Endothelial cell of umbilical vein (primary cell): ENCODE results near the gene ELAC2. TPM values are rescaled to one million over a fixed set of nuclear protein-coding genes. Genes with fewer than 3 reads are reported as not detected.

ENCODE experiments used
- BruUV-seq: library from RNA; stranded (reverse); fragments of 400-500 nt; replicated peaks from 2 replicates; lab custom pipeline; 2021; lab: Mats Ljungman, UMichigan
- CTCF ChIA-PET: fragments of 300-600, 350-600 bp; sonication (Branson Sonifier 250); formaldehyde crosslinking; loops from one replicate; lab custom pipeline; 2021; ENCODE audit warnings: antibody characterized with exemption, inconsistent platforms; lab: Charles Lee
- POLR2A ChIA-PET: fragments of 300-600, 350-600 bp; sonication (Branson Sonifier 250); formaldehyde crosslinking; loops from one replicate; lab custom pipeline; 2021; ENCODE audit warnings: antibody characterized with exemption, inconsistent platforms; lab: Charles Lee
- DNase-seq: peaks from one replicate; pipeline ENCODE4 v3.0.0-alpha.2; 2011; ENCODE audit warnings: low read depth, low spot score
- FAIRE-seq: peaks from 2 replicates; lab custom pipeline; 2011; peaks lifted over from hg19 to GRCh38; lab: Jason Lieb, UNC
- H2AFZ ChIP-seq: 2 replicates; pipeline ENCODE4 v1.6.0; 2012; ENCODE audit warnings: low read depth, low read length, control low read depth, inconsistent platforms
- H3K27ac ChIP-seq: 2 replicates; pipeline ENCODE4 v1.5.1; 2011; ENCODE audit warnings: low read depth, mild to moderate bottlenecking, control low read depth, low read length, moderate library complexity; ENCODE audit not compliant: insufficient read depth
- H3K27me3 ChIP-seq, 2 experiments: 2 replicates each; pipeline versions ENCODE4 v1.6.0 to v1.6.1; 2011; ENCODE audit warnings: low read length in 2 of 2, mixed read lengths in 1 of 2; ENCODE audit not compliant: control insufficient read depth in 2 of 2, insufficient read depth in 2 of 2
- H3K36me3 ChIP-seq, 2 experiments: 2 replicates in 1 of 2; 3 replicates in 1 of 2; pipeline ENCODE4 v1.5.1; 2011; ENCODE audit warnings: low read length in 2 of 2, mild to moderate bottlenecking in 1 of 2, moderate library complexity in 1 of 2; ENCODE audit not compliant: control insufficient read depth in 2 of 2, insufficient read depth in 2 of 2; ENCODE audit errors: extremely low read depth in 1 of 2
- H3K4me1 ChIP-seq: 3 replicates; pipeline ENCODE4 v1.5.1; 2011; ENCODE audit warnings: mild to moderate bottlenecking, low read length; ENCODE audit not compliant: control insufficient read depth, insufficient read depth; ENCODE audit errors: extremely low read depth
- H3K4me2 ChIP-seq: 2 replicates; pipeline ENCODE4 v1.6.1; 2011; ENCODE audit warnings: low read length, control low read depth, mixed read lengths; ENCODE audit not compliant: insufficient read depth
- H3K4me3 ChIP-seq, 3 experiments: fragments of 200-600 bp in 1 of 3; sonication (generic), shearing (Covaris generic) in 1 of 3; replicated peaks in 1 of 3; 2 replicates each; pipeline ENCODE4 v1.5.1; 2011 to 2016; ENCODE audit warnings: control low read depth in 3 of 3, low read length in 3 of 3, mild to moderate bottlenecking in 2 of 3, inconsistent platforms in 1 of 3, low read depth in 1 of 3, moderate library complexity in 1 of 3; ENCODE audit not compliant: insufficient read depth in 1 of 3
- H3K79me2 ChIP-seq: 2 replicates; pipeline ENCODE4 v1.6.0; 2012; ENCODE audit warnings: low read length, inconsistent platforms; ENCODE audit not compliant: control insufficient read depth, insufficient read depth
- H3K9ac ChIP-seq: replicated peaks from 2 replicates; pipeline ENCODE3; 2011; ENCODE audit warnings: low read length, control low read depth; ENCODE audit not compliant: insufficient read depth; ENCODE audit errors: extremely low read depth
- H3K9me1 ChIP-seq: replicated peaks from 3 replicates; pipeline ENCODE4 v1.6.0; 2011; ENCODE audit warnings: mild to moderate bottlenecking, low read length; ENCODE audit not compliant: control insufficient read depth, insufficient read depth; ENCODE audit errors: extremely low read depth
- H3K9me3 ChIP-seq: replicated peaks from 2 replicates; pipeline ENCODE4 v1.5.1; 2012; ENCODE audit warnings: low read length, inconsistent platforms; ENCODE audit not compliant: control insufficient read depth, insufficient read depth
- H4K20me1 ChIP-seq: replicated peaks from 2 replicates; pipeline ENCODE3; 2011; ENCODE audit warnings: mild to moderate bottlenecking, low read length; ENCODE audit not compliant: control insufficient read depth, insufficient read depth; ENCODE audit errors: extremely low read depth
- EZH2 ChIP-seq: IDR thresholded peaks from 2 replicates; pipeline ENCODE4 v1.6.1; 2012; ENCODE audit warnings: borderline replicate concordance, low read depth, mild to moderate bottlenecking, moderate library complexity, low read length, inconsistent platforms; ENCODE audit not compliant: severe bottlenecking
- JUN ChIP-seq: IDR thresholded peaks from 2 replicates; pipeline ENCODE4 v1.6.1; 2011; ENCODE audit warnings: borderline replicate concordance, low read depth; ENCODE audit not compliant: insufficient read length, insufficient read depth
- POLR2A ChIP-seq: IDR thresholded peaks from 2 replicates; pipeline ENCODE4 v1.6.1; 2012; ENCODE audit warnings: low read depth, mild to moderate bottlenecking, control low read depth, low read length
- POLR2AphosphoS5 ChIP-seq: IDR thresholded peaks from 2 replicates; pipeline ENCODE4 v1.6.1; 2012; ENCODE audit warnings: low read depth, mild to moderate bottlenecking, control low read depth, low read length, moderate library complexity; ENCODE audit not compliant: insufficient read depth
- dilution Hi-C: fragments of 300-500 bp; cut with MboI; formaldehyde crosslinking; loops from one replicate; pipeline ENCODE4 v1.15.0; 2019; ENCODE audit warnings: low sequenced_read_pairs; ENCODE audit not compliant: extremely low pct_ligation_motif_present
- intact Hi-C: fragments of 100-400 bp; cut with micrococcal nuclease; formaldehyde crosslinking; loops from one replicate; pipeline ENCODE4 v1.10.0; 2022
- polyA plus RNA-seq, 4 experiments: library from polyadenylated mRNA; depleted of rRNA in 3 of 4; stranded (reverse) in 3 of 4; unstranded in 1 of 4; fragments of >200 nt; gene quantifications; 2 replicates each; pipeline versions ENCODE4 v1.2.1 to v1.2.3, GENCODE V29; 2011 to 2012; ENCODE audit warnings: missing spikeins in 1 of 4
- total RNA-seq: library from RNA; stranded (reverse); gene quantifications from 2 replicates; pipeline ENCODE4 v1.2.3, GENCODE V29; 2021
- TF ChIP-seq, protein P1 (sequence below): IDR thresholded peaks from 2 replicates; pipeline ENCODE4 v1.6.1; 2011; ENCODE audit not compliant: insufficient read depth, insufficient read length
- TF ChIP-seq, protein P2 (sequence below), 2 donors: IDR thresholded peaks; 1 replicate in 1 of 2; 2 replicates in 1 of 2; pipeline ENCODE4 v1.5.1; 2011; ENCODE audit warnings: low read length in 2 of 2, mild to moderate bottlenecking in 2 of 2, moderate library complexity in 2 of 2, control low read depth in 1 of 2, inconsistent platforms in 1 of 2, low read depth in 1 of 2; ENCODE audit not compliant: insufficient read depth in 1 of 2; ENCODE audit errors: extremely low read depth in 1 of 2

The ELAC2 gene
- total and polyA plus RNA-seq, 2 donors (not counting 3 experiments of a cell fraction or from before 2014, with no cell fraction given) = 64.8 to 75.9 TPM

- no peak for FAIRE-seq
- H3K79me2 ChIP-seq = no peaks in the 10 kb centered on the region
- H3K4me3 ChIP-seq = no peak overlapping the region
- H3K27me3 ChIP-seq = no peaks in the 10 kb centered on the region
- no peak overlapping the region for H3K9ac ChIP-seq
- H4K20me1 ChIP-seq = no peaks in the 10 kb centered on the region
- no peak overlapping the region for H3K4me2 ChIP-seq
- no TSS peak for BruUV-seq
- H3K27ac ChIP-seq = no peak overlapping the region
- ChIA-PET CTCF (interaction anchor here (2.3 kb wide), 1 partner anchor 17 kb away, joined by 10 read pairs; no protein-coding TSS in a partner anchor), POLR2A (no interaction called here)
- intact Hi-C loops (no loop called here), dilution Hi-C loops (no loop called here)
- H2AFZ ChIP-seq = no peak overlapping the region
- H3K9me1 ChIP-seq = no peaks in the 10 kb centered on the region
- no peaks in the 10 kb centered on the region for H3K4me1 ChIP-seq
- H3K36me3 ChIP-seq = no peaks in the 10 kb centered on the region
- no peak for DNase-seq
- TF ChIP-seq JUN (no peak), POLR2AphosphoS5 (no peak)
- TF ChIP-seq, protein P1, sequence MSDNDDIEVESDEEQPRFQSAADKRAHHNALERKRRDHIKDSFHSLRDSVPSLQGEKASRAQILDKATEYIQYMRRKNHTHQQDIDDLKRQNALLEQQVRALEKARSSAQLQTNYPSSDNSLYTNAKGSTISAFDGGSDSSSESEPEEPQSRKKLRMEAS = no peak
- no peaks in the 10 kb centered on the region for H3K9me3 ChIP-seq
These were observed 29.3 kb upstream of the ELAC2 start for GRCh38 chr17:13047011-13047606.

GRCh38 chr17:13046361-13046760, 28.5 kb upstream of the ELAC2 start:
- no peak for DNase-seq
- no peak overlapping the region for H3K9ac ChIP-seq
- POLR2A ChIA-PET = no interaction called here
- intact Hi-C loops (no loop called here), dilution Hi-C loops (no loop called here)
- H3K9me1 ChIP-seq = no peaks in the 10 kb centered on the region
- H3K4me1 ChIP-seq = no peaks in the 10 kb centered on the region
- FAIRE-seq = no peak
- TF ChIP-seq, protein P2, sequence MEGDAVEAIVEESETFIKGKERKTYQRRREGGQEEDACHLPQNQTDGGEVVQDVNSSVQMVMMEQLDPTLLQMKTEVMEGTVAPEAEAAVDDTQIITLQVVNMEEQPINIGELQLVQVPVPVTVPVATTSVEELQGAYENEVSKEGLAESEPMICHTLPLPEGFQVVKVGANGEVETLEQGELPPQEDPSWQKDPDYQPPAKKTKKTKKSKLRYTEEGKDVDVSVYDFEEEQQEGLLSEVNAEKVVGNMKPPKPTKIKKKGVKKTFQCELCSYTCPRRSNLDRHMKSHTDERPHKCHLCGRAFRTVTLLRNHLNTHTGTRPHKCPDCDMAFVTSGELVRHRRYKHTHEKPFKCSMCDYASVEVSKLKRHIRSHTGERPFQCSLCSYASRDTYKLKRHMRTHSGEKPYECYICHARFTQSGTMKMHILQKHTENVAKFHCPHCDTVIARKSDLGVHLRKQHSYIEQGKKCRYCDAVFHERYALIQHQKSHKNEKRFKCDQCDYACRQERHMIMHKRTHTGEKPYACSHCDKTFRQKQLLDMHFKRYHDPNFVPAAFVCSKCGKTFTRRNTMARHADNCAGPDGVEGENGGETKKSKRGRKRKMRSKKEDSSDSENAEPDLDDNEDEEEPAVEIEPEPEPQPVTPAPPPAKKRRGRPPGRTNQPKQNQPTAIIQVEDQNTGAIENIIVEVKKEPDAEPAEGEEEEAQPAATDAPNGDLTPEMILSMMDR (IDR thresholded peaks at IDR 0.05; ENCODE audit: extremely low read depth in 1 of 2, insufficient read depth in 1 of 2, low read depth in 1 of 2, low read length in 2 of 2) = no peak
- TF ChIP-seq POLR2AphosphoS5 (no peak), POLR2A (no peak), EZH2 (no peak)
- CTCF ChIA-PET = no interaction called here
- no TSS peak for BruUV-seq
- no peak overlapping the region for H3K4me3 ChIP-seq
- H3K79me2 ChIP-seq = no peaks in the 10 kb centered on the region
- no peaks in the 10 kb centered on the region for H4K20me1 ChIP-seq
- no peak overlapping the region for H3K27ac ChIP-seq
- no peaks in the 10 kb centered on the region for H3K36me3 ChIP-seq
- H3K9me3 ChIP-seq = no peaks in the 10 kb centered on the region
- no peak overlapping the region for H3K4me2 ChIP-seq
- no peak overlapping the region for H2AFZ ChIP-seq
- H3K27me3 ChIP-seq = no peaks in the 10 kb centered on the region
